Mammary epithelial cell (primary cell): ENCODE results near the gene PHF3.

Experiments
- CTCF ChIP-seq, 2 donors: IDR thresholded peaks in 1 of 2; conservative IDR thresholded peaks in 1 of 2; 2 replicates each; pipeline ENCODE4 v1.5.1; 2011 to 2012; ENCODE audit warnings: inconsistent platforms in 2 of 2, low read length in 2 of 2, mild to moderate bottlenecking in 2 of 2, control low read depth in 1 of 2, low read depth in 1 of 2; ENCODE audit not compliant: insufficient read depth in 1 of 2; ENCODE audit errors: extremely low read depth in 1 of 2
- EZH2 ChIP-seq: IDR thresholded peaks from 2 replicates; pipeline ENCODE4 v1.6.1; 2012; ENCODE audit warnings: low read length, inconsistent platforms, borderline replicate concordance

- TF ChIP-seq CTCF (conservative IDR thresholded peaks at IDR 0.05 in 1 of 2, IDR thresholded peaks at IDR 0.05 in 1 of 2; ENCODE audit: extremely low read depth in 1 of 2, insufficient read depth in 1 of 2, low read depth in 1 of 2, low read length in 2 of 2) (no peak), EZH2 (no peak)
These were observed 39.5 kb downstream of the PHF3 start for GRCh38 chr6:63675138-63675537.
